H1 (cell line): ENCODE measurements around the gene SUPT20H. TPM values are rescaled to one million over a fixed set of nuclear protein-coding genes. Genes with fewer than 3 reads are reported as not detected.

ENCODE experiments used
- RNF2 ChIP-seq: fragments of 200-900, 300-1000 bp; sonication (generic); IDR thresholded peaks from 2 replicates; pipeline ENCODE4 v1.7.1; 2016; ENCODE audit warnings: borderline replicate concordance, low read depth, mild to moderate bottlenecking, antibody characterized with exemption, low read length; ENCODE audit not compliant: poor library complexity, severe bottlenecking; ENCODE audit errors: missing control alignments
- polyA plus RNA-seq, 7 experiments: library from polyadenylated mRNA; depleted of rRNA in 3 of 7; stranded (reverse) in 5 of 7; unstranded in 2 of 7; fragments of >200 nt in 5 of 7; fragments of 200-250 nt in 2 of 7; gene quantifications; 1 replicate in 5 of 7; 2 replicates in 1 of 7; 4 replicates in 1 of 7; pipeline versions ENCODE4 v1.2.1 to v1.2.3, GENCODE V29; 2011 to 2013; ENCODE audit warnings: missing spikeins in 2 of 7, mixed read lengths in 2 of 7
- total RNA-seq: library from RNA; stranded (reverse); fragmentation: NEBNext Ultra II Directional; extraction: Animal tissue kit (Norgen Biotek cat#: 25700); gene quantifications from 2 replicates; pipeline ENCODE4 v1.2.1, GENCODE V29; 2021
- TF ChIP-seq, protein P1 (sequence below): fragments of 300-600 bp; sonication (generic); IDR thresholded peaks from 2 replicates; pipeline ENCODE4 v1.7.1; 2012; ENCODE audit warnings: low read length, moderate library complexity, mild to moderate bottlenecking, inconsistent platforms; ENCODE audit not compliant: insufficient replicate concordance
- TF ChIP-seq, protein P2 (sequence below): IDR thresholded peaks from 2 replicates; pipeline ENCODE4 v1.6.1; 2011; ENCODE audit warnings: low read length, improper control_type of control experiment

The SUPT20H gene
- total and polyA plus RNA-seq, 2 of the 8 experiments (the other 6 are each of a cell fraction or from before 2014, with no cell fraction given), result 69.2 to 75.1 TPM

DNA sequence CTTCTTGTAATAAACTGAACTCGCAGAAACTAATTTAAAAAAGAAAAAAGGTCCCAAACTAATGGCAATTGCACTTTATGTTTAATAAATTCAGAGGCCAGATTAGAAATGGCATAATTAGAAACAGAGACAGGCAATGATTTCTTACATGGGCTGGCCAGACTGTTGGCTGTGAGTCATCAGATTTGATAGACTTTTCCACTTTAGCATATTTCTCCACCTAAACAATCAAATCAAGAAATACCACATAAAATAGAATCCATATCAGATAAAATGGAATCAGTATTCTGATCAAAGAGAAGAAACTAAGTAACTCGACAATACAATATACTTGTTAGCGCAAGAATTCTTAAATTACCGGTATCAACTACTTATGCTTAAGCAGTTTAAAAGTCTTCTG lies 29.9 kb downstream of the SUPT20H start (continued):
- TF ChIP-seq, protein P1, sequence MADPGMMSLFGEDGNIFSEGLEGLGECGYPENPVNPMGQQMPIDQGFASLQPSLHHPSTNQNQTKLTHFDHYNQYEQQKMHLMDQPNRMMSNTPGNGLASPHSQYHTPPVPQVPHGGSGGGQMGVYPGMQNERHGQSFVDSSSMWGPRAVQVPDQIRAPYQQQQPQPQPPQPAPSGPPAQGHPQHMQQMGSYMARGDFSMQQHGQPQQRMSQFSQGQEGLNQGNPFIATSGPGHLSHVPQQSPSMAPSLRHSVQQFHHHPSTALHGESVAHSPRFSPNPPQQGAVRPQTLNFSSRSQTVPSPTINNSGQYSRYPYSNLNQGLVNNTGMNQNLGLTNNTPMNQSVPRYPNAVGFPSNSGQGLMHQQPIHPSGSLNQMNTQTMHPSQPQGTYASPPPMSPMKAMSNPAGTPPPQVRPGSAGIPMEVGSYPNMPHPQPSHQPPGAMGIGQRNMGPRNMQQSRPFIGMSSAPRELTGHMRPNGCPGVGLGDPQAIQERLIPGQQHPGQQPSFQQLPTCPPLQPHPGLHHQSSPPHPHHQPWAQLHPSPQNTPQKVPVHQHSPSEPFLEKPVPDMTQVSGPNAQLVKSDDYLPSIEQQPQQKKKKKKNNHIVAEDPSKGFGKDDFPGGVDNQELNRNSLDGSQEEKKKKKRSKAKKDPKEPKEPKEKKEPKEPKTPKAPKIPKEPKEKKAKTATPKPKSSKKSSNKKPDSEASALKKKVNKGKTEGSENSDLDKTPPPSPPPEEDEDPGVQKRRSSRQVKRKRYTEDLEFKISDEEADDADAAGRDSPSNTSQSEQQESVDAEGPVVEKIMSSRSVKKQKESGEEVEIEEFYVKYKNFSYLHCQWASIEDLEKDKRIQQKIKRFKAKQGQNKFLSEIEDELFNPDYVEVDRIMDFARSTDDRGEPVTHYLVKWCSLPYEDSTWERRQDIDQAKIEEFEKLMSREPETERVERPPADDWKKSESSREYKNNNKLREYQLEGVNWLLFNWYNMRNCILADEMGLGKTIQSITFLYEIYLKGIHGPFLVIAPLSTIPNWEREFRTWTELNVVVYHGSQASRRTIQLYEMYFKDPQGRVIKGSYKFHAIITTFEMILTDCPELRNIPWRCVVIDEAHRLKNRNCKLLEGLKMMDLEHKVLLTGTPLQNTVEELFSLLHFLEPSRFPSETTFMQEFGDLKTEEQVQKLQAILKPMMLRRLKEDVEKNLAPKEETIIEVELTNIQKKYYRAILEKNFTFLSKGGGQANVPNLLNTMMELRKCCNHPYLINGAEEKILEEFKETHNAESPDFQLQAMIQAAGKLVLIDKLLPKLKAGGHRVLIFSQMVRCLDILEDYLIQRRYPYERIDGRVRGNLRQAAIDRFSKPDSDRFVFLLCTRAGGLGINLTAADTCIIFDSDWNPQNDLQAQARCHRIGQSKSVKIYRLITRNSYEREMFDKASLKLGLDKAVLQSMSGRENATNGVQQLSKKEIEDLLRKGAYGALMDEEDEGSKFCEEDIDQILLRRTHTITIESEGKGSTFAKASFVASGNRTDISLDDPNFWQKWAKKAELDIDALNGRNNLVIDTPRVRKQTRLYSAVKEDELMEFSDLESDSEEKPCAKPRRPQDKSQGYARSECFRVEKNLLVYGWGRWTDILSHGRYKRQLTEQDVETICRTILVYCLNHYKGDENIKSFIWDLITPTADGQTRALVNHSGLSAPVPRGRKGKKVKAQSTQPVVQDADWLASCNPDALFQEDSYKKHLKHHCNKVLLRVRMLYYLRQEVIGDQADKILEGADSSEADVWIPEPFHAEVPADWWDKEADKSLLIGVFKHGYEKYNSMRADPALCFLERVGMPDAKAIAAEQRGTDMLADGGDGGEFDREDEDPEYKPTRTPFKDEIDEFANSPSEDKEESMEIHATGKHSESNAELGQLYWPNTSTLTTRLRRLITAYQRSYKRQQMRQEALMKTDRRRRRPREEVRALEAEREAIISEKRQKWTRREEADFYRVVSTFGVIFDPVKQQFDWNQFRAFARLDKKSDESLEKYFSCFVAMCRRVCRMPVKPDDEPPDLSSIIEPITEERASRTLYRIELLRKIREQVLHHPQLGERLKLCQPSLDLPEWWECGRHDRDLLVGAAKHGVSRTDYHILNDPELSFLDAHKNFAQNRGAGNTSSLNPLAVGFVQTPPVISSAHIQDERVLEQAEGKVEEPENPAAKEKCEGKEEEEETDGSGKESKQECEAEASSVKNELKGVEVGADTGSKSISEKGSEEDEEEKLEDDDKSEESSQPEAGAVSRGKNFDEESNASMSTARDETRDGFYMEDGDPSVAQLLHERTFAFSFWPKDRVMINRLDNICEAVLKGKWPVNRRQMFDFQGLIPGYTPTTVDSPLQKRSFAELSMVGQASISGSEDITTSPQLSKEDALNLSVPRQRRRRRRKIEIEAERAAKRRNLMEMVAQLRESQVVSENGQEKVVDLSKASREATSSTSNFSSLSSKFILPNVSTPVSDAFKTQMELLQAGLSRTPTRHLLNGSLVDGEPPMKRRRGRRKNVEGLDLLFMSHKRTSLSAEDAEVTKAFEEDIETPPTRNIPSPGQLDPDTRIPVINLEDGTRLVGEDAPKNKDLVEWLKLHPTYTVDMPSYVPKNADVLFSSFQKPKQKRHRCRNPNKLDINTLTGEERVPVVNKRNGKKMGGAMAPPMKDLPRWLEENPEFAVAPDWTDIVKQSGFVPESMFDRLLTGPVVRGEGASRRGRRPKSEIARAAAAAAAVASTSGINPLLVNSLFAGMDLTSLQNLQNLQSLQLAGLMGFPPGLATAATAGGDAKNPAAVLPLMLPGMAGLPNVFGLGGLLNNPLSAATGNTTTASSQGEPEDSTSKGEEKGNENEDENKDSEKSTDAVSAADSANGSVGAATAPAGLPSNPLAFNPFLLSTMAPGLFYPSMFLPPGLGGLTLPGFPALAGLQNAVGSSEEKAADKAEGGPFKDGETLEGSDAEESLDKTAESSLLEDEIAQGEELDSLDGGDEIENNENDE, result no peak
- no peak for TF ChIP-seq RNF2
- TF ChIP-seq, protein P2, sequence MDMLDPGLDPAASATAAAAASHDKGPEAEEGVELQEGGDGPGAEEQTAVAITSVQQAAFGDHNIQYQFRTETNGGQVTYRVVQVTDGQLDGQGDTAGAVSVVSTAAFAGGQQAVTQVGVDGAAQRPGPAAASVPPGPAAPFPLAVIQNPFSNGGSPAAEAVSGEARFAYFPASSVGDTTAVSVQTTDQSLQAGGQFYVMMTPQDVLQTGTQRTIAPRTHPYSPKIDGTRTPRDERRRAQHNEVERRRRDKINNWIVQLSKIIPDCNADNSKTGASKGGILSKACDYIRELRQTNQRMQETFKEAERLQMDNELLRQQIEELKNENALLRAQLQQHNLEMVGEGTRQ, result no peak
